Measurements from ENCODE around the gene TEX13B.
"Not testable (repeated sequence)": the region's sequence is repeated elsewhere in the genome, so short reads cannot be mapped to it uniquely, and the experiment has no call there.

TEX13B gene

GRCh38 chrX:107982356-107982755 is at the start of gene TEX13B:
TSS of gene TEX13B (minus strand) at chrX:107982370. CDS start at chrX:107982127, 243 bp downstream.
- no peak for DNase-seq

- no peak for DNase-seq
Observed at GRCh38 chrX:108029928-108030711, 48.0 kb upstream of the TEX13B start.

- DNase-seq: no peak
Observed at GRCh38 chrX:108028854-108029253, 46.7 kb upstream of the TEX13B start.

GRCh38 chrX:108025954-108026600 is 43.9 kb upstream of the TEX13B start:
- DNase-seq: no peak

- no peak for DNase-seq
Observed at GRCh38 chrX:108025376-108025775, 43.2 kb upstream of the TEX13B start.

GRCh38 chrX:108022491-108023089 is 40.4 kb upstream of the TEX13B start:
- no peak for DNase-seq

- no peak for DNase-seq
Observed at GRCh38 chrX:108020631-108021030, 38.5 kb upstream of the TEX13B start.

GRCh38 chrX:108019382-108019875 is 37.3 kb upstream of the TEX13B start:
- no peak for DNase-seq

- no peak for DNase-seq
Observed at GRCh38 chrX:108018656-108019381, 36.6 kb upstream of the TEX13B start.

- DNase-seq: peak; percentile 41
Observed at GRCh38 chrX:108001218-108001814, 19.1 kb upstream of the TEX13B start.

GRCh38 chrX:108000751-108001150 is 18.6 kb upstream of the TEX13B start:
- no peak for DNase-seq

GRCh38 chrX:107996124-107996523 is 14.0 kb upstream of the TEX13B start:
- no peak for DNase-seq

GRCh38 chrX:107985033-107985432 is 2.9 kb upstream of the TEX13B start:
- DNase-seq: no peak

- DNase-seq: no peak
Observed at GRCh38 chrX:107979534-107979933, 2.6 kb downstream of the TEX13B start.

GRCh38 chrX:107978707-107979307 is 3.4 kb downstream of the TEX13B start:
- no peak for DNase-seq

GRCh38 chrX:107978071-107978470 is 4.1 kb downstream of the TEX13B start:
- no peak for DNase-seq

- no peak for DNase-seq
Observed at GRCh38 chrX:107971636-107972035, 10.5 kb downstream of the TEX13B start.

GRCh38 chrX:107970073-107970472 is 12.1 kb downstream of the TEX13B start:
- no peak for DNase-seq

- DNase-seq: no peak
Observed at GRCh38 chrX:107968623-107969022, 13.5 kb downstream of the TEX13B start.

GRCh38 chrX:107955337-107955736 is 26.8 kb downstream of the TEX13B start:
- not testable (repeated sequence) for DNase-seq

- no peak for DNase-seq
Observed at GRCh38 chrX:107940095-107940494, 42.1 kb downstream of the TEX13B start.

GRCh38 chrX:107936434-107936730 is 45.8 kb downstream of the TEX13B start:
- no peak for DNase-seq
